ENCODE data around the gene NVL. TPM values are rescaled to one million over a fixed set of nuclear protein-coding genes. Genes with fewer than 3 reads are reported as not detected.

NVL gene
- total RNA-seq, 1 donor from 2014 or later = 36.2 TPM

DNA sequence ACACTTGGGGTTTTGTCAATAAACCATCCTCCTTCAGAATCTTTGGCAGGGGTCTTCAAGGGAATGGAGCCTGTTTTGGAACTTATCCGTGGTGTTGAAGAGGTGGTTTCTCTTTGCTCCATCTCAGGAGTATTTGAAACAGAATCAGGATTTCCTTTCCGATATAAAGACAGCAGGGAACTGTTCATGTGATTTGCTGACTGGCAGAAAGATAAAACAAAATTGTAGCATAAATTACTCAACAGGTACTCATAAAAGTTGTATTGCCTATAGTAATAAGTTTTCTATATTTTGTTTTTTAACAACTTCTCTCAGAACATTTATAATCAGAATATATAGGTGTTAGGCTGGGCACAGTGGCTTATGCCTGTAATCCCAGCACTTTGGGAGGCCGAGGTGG lies 21.9 kb downstream of the NVL start:
- H3K27me3 ChIP-seq (ENCODE audit: insufficient read depth, low read length) = no peaks in the 10 kb centered on the region
- no peak overlapping the region for H3K4me2 ChIP-seq (ENCODE audit: low read length)
- Mint-ChIP-seq H3K36me3 (ENCODE audit: low read depth, unreplicated experiment) (peaks cover 17% of the 10 kb centered on the region), H3K27me3 (ENCODE audit: low read depth, unreplicated experiment) (no peaks in the 10 kb centered on the region), H3K4me1 (ENCODE audit: low read depth, unreplicated experiment) (peaks cover 6% of the 10 kb centered on the region), H3K27ac (ENCODE audit: unreplicated experiment) (no peak overlapping the region), H3K9me3 (ENCODE audit: unreplicated experiment) (no peaks in the 10 kb centered on the region), H3K4me3 (ENCODE audit: unreplicated experiment) (no peak overlapping the region)
- H3K27ac ChIP-seq (ENCODE audit: low read depth, low read length) = no peak overlapping the region
- TF ChIP-seq, protein P1, sequence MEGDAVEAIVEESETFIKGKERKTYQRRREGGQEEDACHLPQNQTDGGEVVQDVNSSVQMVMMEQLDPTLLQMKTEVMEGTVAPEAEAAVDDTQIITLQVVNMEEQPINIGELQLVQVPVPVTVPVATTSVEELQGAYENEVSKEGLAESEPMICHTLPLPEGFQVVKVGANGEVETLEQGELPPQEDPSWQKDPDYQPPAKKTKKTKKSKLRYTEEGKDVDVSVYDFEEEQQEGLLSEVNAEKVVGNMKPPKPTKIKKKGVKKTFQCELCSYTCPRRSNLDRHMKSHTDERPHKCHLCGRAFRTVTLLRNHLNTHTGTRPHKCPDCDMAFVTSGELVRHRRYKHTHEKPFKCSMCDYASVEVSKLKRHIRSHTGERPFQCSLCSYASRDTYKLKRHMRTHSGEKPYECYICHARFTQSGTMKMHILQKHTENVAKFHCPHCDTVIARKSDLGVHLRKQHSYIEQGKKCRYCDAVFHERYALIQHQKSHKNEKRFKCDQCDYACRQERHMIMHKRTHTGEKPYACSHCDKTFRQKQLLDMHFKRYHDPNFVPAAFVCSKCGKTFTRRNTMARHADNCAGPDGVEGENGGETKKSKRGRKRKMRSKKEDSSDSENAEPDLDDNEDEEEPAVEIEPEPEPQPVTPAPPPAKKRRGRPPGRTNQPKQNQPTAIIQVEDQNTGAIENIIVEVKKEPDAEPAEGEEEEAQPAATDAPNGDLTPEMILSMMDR (IDR thresholded peaks at IDR 0.05; ENCODE audit: insufficient read depth, low read depth, low read length) = no peak
- TF ChIP-seq EZH2 (IDR thresholded peaks at IDR 0.05; ENCODE audit: insufficient read depth, low read length) = no peak
- no peak overlapping the region for H3K4me3 ChIP-seq (ENCODE audit: insufficient read depth, low read depth, low read length)
- H3K9ac ChIP-seq (ENCODE audit: low read length) = no peak overlapping the region
- H3K4me1 ChIP-seq (ENCODE audit: insufficient read depth, low read length) = no peaks in the 10 kb centered on the region
- DNase-seq (ENCODE audit: low read depth) (no peak), FAIRE-seq (no peak)
- H3K36me3 ChIP-seq (ENCODE audit: insufficient read depth, low read length) = peaks cover 25% of the 10 kb centered on the region
- no peaks in the 10 kb centered on the region for H3K9me3 ChIP-seq (ENCODE audit: insufficient read depth, low read depth, low read length)
- no peak overlapping the region for H2AFZ ChIP-seq (ENCODE audit: low read depth, low read length)
- H4K20me1 ChIP-seq (ENCODE audit: insufficient read depth, low read length) = no peaks in the 10 kb centered on the region
- no peaks in the 10 kb centered on the region for H3K79me2 ChIP-seq (ENCODE audit: insufficient read depth, low read length)

DNA sequence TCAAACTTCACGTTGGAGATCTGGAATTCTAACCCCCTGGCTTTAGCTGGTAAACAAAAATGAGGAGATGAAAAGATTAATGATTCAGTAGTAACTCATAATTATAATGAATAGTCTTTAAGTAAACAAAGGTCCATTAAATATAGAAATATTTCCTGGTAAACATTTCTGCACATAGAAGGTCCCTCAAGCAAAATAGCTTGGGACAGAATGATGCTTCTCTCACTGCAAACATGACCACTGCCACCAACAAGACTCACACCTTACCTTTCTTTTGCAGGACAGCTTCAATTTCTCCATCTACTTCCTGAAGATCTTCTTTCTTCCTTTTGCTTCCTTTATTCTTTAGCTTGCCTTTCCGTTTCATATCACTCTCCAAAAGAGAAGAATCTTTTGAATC lies 25.2 kb downstream of the NVL start:
- Mint-ChIP-seq H3K27ac (ENCODE audit: unreplicated experiment) (no peak overlapping the region), H3K27me3 (ENCODE audit: low read depth, unreplicated experiment) (no peaks in the 10 kb centered on the region), H3K4me1 (ENCODE audit: low read depth, unreplicated experiment) (peaks cover 14% of the 10 kb centered on the region), H3K36me3 (ENCODE audit: low read depth, unreplicated experiment) (peaks cover 13% of the 10 kb centered on the region), H3K4me3 (ENCODE audit: unreplicated experiment) (no peak overlapping the region), H3K9me3 (ENCODE audit: unreplicated experiment) (no peaks in the 10 kb centered on the region)
- Histone ChIP-seq H3K9me3 (ENCODE audit: insufficient read depth, low read depth, low read length) (no peaks in the 10 kb centered on the region), H3K36me3 (ENCODE audit: insufficient read depth, low read length) (peaks cover 32% of the 10 kb centered on the region), H3K4me1 (ENCODE audit: insufficient read depth, low read length) (peaks cover 15% of the 10 kb centered on the region), H3K79me2 (ENCODE audit: insufficient read depth, low read length) (no peaks in the 10 kb centered on the region), H3K27ac (ENCODE audit: low read depth, low read length) (no peak overlapping the region), H2AFZ (ENCODE audit: low read depth, low read length) (no peak overlapping the region), H3K4me3 (ENCODE audit: insufficient read depth, low read depth, low read length) (no peak overlapping the region), H4K20me1 (ENCODE audit: insufficient read depth, low read length) (no peaks in the 10 kb centered on the region), H3K4me2 (ENCODE audit: low read length) (no peak overlapping the region), H3K9ac (ENCODE audit: low read length) (no peak overlapping the region), H3K27me3 (ENCODE audit: insufficient read depth, low read length) (no peaks in the 10 kb centered on the region)
- DNase-seq (ENCODE audit: low read depth) (no peak), FAIRE-seq (no peak)
- TF ChIP-seq EZH2 (IDR thresholded peaks at IDR 0.05; ENCODE audit: insufficient read depth, low read length) = no peak
- TF ChIP-seq, protein P1 (IDR thresholded peaks at IDR 0.05; ENCODE audit: insufficient read depth, low read depth, low read length) = no peak

DNA sequence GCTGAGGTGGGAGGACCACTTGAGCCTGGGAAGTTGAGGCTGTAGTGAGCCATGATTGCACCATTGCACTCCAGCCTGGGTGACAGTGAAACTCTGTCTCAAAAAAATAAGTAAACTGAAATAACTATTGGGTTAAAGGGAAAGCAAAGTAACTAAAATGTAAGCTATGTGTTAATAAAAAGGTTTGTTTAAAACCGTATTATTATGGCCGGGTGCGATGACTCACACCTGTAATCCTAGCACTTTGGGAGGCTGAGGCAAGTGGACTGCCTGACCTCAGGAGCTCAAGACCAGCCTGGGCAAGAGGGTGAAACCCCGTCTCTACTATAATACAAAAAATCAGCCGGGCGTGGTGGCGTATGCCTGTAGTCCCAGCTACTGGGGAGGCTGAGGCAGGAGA lies 27.0 kb downstream of the NVL start:
- Histone ChIP-seq H3K4me2 (ENCODE audit: low read length) (no peak overlapping the region), H3K4me1 (ENCODE audit: insufficient read depth, low read length) (peaks cover 15% of the 10 kb centered on the region), H3K27me3 (ENCODE audit: insufficient read depth, low read length) (no peaks in the 10 kb centered on the region), H3K9me3 (ENCODE audit: insufficient read depth, low read depth, low read length) (no peaks in the 10 kb centered on the region), H3K4me3 (ENCODE audit: insufficient read depth, low read depth, low read length) (no peak overlapping the region), H3K36me3 (ENCODE audit: insufficient read depth, low read length) (peaks cover 40% of the 10 kb centered on the region), H4K20me1 (ENCODE audit: insufficient read depth, low read length) (no peaks in the 10 kb centered on the region), H3K9ac (ENCODE audit: low read length) (no peak overlapping the region), H3K79me2 (ENCODE audit: insufficient read depth, low read length) (no peaks in the 10 kb centered on the region), H3K27ac (ENCODE audit: low read depth, low read length) (no peak overlapping the region), H2AFZ (ENCODE audit: low read depth, low read length) (no peak overlapping the region)
- FAIRE-seq (no peak), DNase-seq (ENCODE audit: low read depth) (no peak)
- Mint-ChIP-seq H3K9me3 (ENCODE audit: unreplicated experiment) (no peaks in the 10 kb centered on the region), H3K36me3 (ENCODE audit: low read depth, unreplicated experiment) (peaks cover 16% of the 10 kb centered on the region), H3K4me1 (ENCODE audit: low read depth, unreplicated experiment) (peaks cover 14% of the 10 kb centered on the region), H3K27ac (ENCODE audit: unreplicated experiment) (no peak overlapping the region), H3K27me3 (ENCODE audit: low read depth, unreplicated experiment) (no peaks in the 10 kb centered on the region), H3K4me3 (ENCODE audit: unreplicated experiment) (no peak overlapping the region)
- TF ChIP-seq, protein P1 (IDR thresholded peaks at IDR 0.05; ENCODE audit: insufficient read depth, low read depth, low read length) = no peak

All from astrocyte (in vitro differentiated cells and primary cell).